Lower leg skin (tissue), 3 donors: Measurements from ENCODE around the gene RAB26.

Experiments
- POLR2A ChIP-seq, 2 donors: fragments of 450-650 bp; IDR thresholded peaks; one replicate each; pipeline ENCODE4 v1.6.1; 2016 to 2017; ENCODE audit warnings: antibody characterized with exemption in 2 of 2, mild to moderate bottlenecking in 1 of 2, moderate library complexity in 1 of 2
- TF ChIP-seq, protein P1 (sequence below), 3 donors: fragments of 450-650 bp; IDR thresholded peaks; one replicate each; pipeline ENCODE4 v1.5.1; 2016; ENCODE audit warnings: antibody characterized with exemption in 3 of 3, mild to moderate bottlenecking in 3 of 3, moderate library complexity in 2 of 3

DNA sequence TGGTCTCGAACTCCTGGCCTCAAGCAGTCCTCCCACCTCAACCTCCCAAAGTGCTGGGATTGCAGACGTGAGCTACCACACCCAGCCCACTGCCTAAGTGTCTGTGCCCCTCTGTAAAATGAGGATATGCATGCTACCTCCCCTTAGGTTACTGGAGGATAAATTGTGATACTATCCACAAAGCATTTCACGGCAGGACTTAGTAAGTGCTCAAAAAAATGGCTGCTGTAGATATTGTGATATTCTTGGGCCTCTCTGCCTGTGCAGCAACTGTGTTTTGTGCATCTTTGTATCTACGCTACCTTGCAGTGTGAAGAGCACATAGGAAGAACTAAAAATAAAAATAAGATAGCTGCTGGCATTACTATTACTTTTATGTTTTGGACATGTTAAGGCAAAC, 49.9 kb downstream of the RAB26 start:
- no peak for TF ChIP-seq POLR2A (IDR thresholded peaks at IDR 0.05)
- TF ChIP-seq, protein P1, sequence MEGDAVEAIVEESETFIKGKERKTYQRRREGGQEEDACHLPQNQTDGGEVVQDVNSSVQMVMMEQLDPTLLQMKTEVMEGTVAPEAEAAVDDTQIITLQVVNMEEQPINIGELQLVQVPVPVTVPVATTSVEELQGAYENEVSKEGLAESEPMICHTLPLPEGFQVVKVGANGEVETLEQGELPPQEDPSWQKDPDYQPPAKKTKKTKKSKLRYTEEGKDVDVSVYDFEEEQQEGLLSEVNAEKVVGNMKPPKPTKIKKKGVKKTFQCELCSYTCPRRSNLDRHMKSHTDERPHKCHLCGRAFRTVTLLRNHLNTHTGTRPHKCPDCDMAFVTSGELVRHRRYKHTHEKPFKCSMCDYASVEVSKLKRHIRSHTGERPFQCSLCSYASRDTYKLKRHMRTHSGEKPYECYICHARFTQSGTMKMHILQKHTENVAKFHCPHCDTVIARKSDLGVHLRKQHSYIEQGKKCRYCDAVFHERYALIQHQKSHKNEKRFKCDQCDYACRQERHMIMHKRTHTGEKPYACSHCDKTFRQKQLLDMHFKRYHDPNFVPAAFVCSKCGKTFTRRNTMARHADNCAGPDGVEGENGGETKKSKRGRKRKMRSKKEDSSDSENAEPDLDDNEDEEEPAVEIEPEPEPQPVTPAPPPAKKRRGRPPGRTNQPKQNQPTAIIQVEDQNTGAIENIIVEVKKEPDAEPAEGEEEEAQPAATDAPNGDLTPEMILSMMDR (IDR thresholded peaks at IDR 0.05), result no peak
